HepG2 (cell line): ENCODE measurements around the gene TPRN. TPM values are rescaled to one million over a fixed set of nuclear protein-coding genes. Genes with fewer than 3 reads are reported as not detected.

ENCODE experiments used
- ATAC-seq: fragments of 200-7000 bp; cut with Tn5 transposase; 3 replicates; pipeline ENCODE4 v1.9.1; 2020; ENCODE audit warnings: mild to moderate bottlenecking, moderate library complexity
- BruUV-seq: library from RNA; stranded (reverse); fragments of 400-500 nt; replicated peaks from 2 replicates; lab custom pipeline; 2021; lab: Mats Ljungman, UMichigan
- CTCF ChIA-PET: fragments of 300-600 bp; formaldehyde crosslinking; extraction: SDS; loops from one replicate; lab custom pipeline; 2021; ENCODE audit warnings: low total read pairs, inconsistent platforms, low intra/inter-chr PET ratio; lab: Yijun Ruan, JAX
- POLR2A ChIA-PET: fragments of 350-600 bp; sonication (Branson Sonifier 250); formaldehyde crosslinking; loops from one replicate; lab custom pipeline; 2020; ENCODE audit warnings: antibody characterized with exemption, inconsistent platforms; lab: Yijun Ruan, JAX
- DNase-seq: peaks from one replicate; pipeline ENCODE4 v3.0.0-alpha.2; 2015; ENCODE audit warnings: low spot score
- FAIRE-seq: peaks from 3 replicates; lab custom pipeline; 2011; peaks lifted over from hg19 to GRCh38; lab: Jason Lieb, UNC
- H2AFZ ChIP-seq: one replicate; pipeline ENCODE4 v1.6.1; 2011; ENCODE audit warnings: low read length, inconsistent platforms
- H3K27ac ChIP-seq: fragments of 300-600 bp; 3 replicates; pipeline ENCODE4 v1.8.0; 2011; ENCODE audit warnings: mixed run types, mild to moderate bottlenecking, mixed read lengths, low read length, inconsistent platforms; ENCODE audit not compliant: insufficient read depth; ENCODE audit errors: extremely low read length
- H3K27me3 ChIP-seq, 2 experiments: fragments of 200-600 bp in 1 of 2; 2 replicates in 1 of 2; 3 replicates in 1 of 2; pipeline versions ENCODE4 v1.6.0 to v1.8.0; 2011; ENCODE audit warnings: low read length in 2 of 2, mild to moderate bottlenecking in 2 of 2, moderate library complexity in 2 of 2, inconsistent platforms in 1 of 2; ENCODE audit not compliant: insufficient read depth in 2 of 2, control insufficient read depth in 1 of 2
- H3K36me3 ChIP-seq, 2 experiments: fragments of 200-600 bp in 1 of 2; replicated peaks in 1 of 2; 2 replicates in 1 of 2; 3 replicates in 1 of 2; pipeline versions ENCODE4 v1.5.1 to v1.8.0; 2011; ENCODE audit warnings: low read length in 2 of 2, inconsistent platforms in 1 of 2; ENCODE audit not compliant: insufficient read depth in 2 of 2, control insufficient read depth in 1 of 2
- H3K4me1 ChIP-seq: 2 replicates; pipeline ENCODE4 v1.5.1; 2012; ENCODE audit warnings: low read length, inconsistent platforms; ENCODE audit not compliant: insufficient read depth
- H3K4me2 ChIP-seq: 2 replicates; pipeline ENCODE4 v1.6.0; 2011; ENCODE audit warnings: low read depth, low read length, inconsistent platforms
- H3K4me3 ChIP-seq, 3 experiments: fragments of 200-600 bp in 1 of 3; sonication (generic), shearing (Covaris generic) in 1 of 3; replicated peaks in 1 of 3; 2 replicates each; pipeline ENCODE4 v1.5.1; 2011 to 2016; ENCODE audit warnings: low read length in 3 of 3, inconsistent platforms in 2 of 3, low read depth in 2 of 3, mild to moderate bottlenecking in 2 of 3, control low read depth in 1 of 3, mixed read lengths in 1 of 3; ENCODE audit not compliant: insufficient read depth in 1 of 3
- H3K79me2 ChIP-seq: one replicate; pipeline ENCODE4 v1.6.1; 2011; ENCODE audit warnings: low read length, inconsistent platforms; ENCODE audit not compliant: insufficient read depth
- H3K9ac ChIP-seq: 2 replicates; pipeline ENCODE4 v1.6.0; 2011; ENCODE audit warnings: mild to moderate bottlenecking, low read depth, low read length, inconsistent platforms; ENCODE audit not compliant: insufficient read depth
- H3K9me3 ChIP-seq: 2 replicates; pipeline ENCODE4 v1.5.1; 2012; ENCODE audit warnings: mild to moderate bottlenecking, low read length
- H4K20me1 ChIP-seq: 2 replicates; pipeline ENCODE4 v1.6.0; 2011; ENCODE audit warnings: inconsistent platforms, mild to moderate bottlenecking, low read length, moderate library complexity; ENCODE audit not compliant: insufficient read depth
- AGO2 ChIP-seq: fragments of 200-400 bp; formaldehyde crosslinking; optimal IDR thresholded peaks from 2 replicates; pipeline ENCODE3; 2017; ENCODE audit warnings: mild to moderate bottlenecking, low read depth, low read length, moderate library complexity
- DMAP1 ChIP-seq: IDR thresholded peaks from 2 replicates; pipeline ENCODE4 v1.6.1; 2016
- GABPA ChIP-seq, 2 experiments: IDR thresholded peaks; 2 replicates each; pipeline ENCODE4 v1.6.1; 2011 to 2016; ENCODE audit warnings: low read depth in 2 of 2, low read length in 1 of 2, missing biosample characterization in 1 of 2, missing genetic modification characterization in 1 of 2
- GZF1 ChIP-seq: sonication (generic); formaldehyde crosslinking; IDR thresholded peaks from 2 replicates; pipeline ENCODE4 v1.5.1; 2020; ENCODE audit warnings: mild to moderate bottlenecking, missing genetic modification reagents
- NCOA1 ChIP-seq: sonication (generic); formaldehyde crosslinking; IDR thresholded peaks from 2 replicates; pipeline ENCODE4 v1.9.0; 2021; ENCODE audit warnings: missing genetic modification reagents
- RBFOX2 ChIP-seq: fragments of 200-400 bp; formaldehyde crosslinking; IDR thresholded peaks from 2 replicates; pipeline ENCODE4 v1.6.1; 2017; ENCODE audit warnings: low read depth, mild to moderate bottlenecking, low read length
- ZC3H4 ChIP-seq: sonication (generic); formaldehyde crosslinking; IDR thresholded peaks from 2 replicates; pipeline ENCODE4 v1.4.0; 2020; ENCODE audit warnings: missing genetic modification reagents, borderline replicate concordance
- ZNF292 ChIP-seq: sonication (generic); formaldehyde crosslinking; IDR thresholded peaks from 2 replicates; pipeline ENCODE4 v1.8.1; 2022; ENCODE audit warnings: mild to moderate bottlenecking, low read depth, missing genetic modification reagents, borderline replicate concordance
- ZNF354B ChIP-seq: sonication (generic); formaldehyde crosslinking; IDR thresholded peaks from 2 replicates; pipeline ENCODE4 v1.8.0; 2022; ENCODE audit warnings: mild to moderate bottlenecking, missing genetic modification reagents
- ZNF569 ChIP-seq: sonication (generic); formaldehyde crosslinking; IDR thresholded peaks from 2 replicates; pipeline ENCODE4 v1.5.0; 2020; ENCODE audit warnings: mild to moderate bottlenecking, missing genetic modification reagents, moderate library complexity, borderline replicate concordance
- ZNF619 ChIP-seq: sonication (generic); formaldehyde crosslinking; IDR thresholded peaks from 2 replicates; pipeline ENCODE4 v1.4.0; 2020; ENCODE audit warnings: mild to moderate bottlenecking, missing genetic modification reagents
- WGBS: methylation state at CpG from one replicate; pipeline ENCODE4 v1.1.6; 2017; ENCODE audit warnings: low lambda C conversion rate; 5-methylcytosine and 5-hydroxymethylcytosine counted together
- in situ Hi-C: cut with HindIII; loops from 2 replicates; pipeline ENCODE4 v1.10.0; 2017; ENCODE audit warnings: low pct_unique_long_range_greater_than_20kb; ENCODE audit not compliant: extremely low pct_ligation_motif_present
- intact Hi-C: fragments of 100-400 bp; cut with micrococcal nuclease; formaldehyde crosslinking; loops from one replicate; pipeline ENCODE4 v1.10.0; 2022; ENCODE audit not compliant: unreplicated experiment
- polyA plus RNA-seq, 8 experiments: library from polyadenylated mRNA; depleted of rRNA in 3 of 8; stranded (reverse) in 7 of 8; unstranded in 1 of 8; fragments of >200 nt; fragmentation: Illumina TruSeq in 4 of 8; extraction: Trizol in 4 of 8; gene quantifications; 2 replicates each; pipeline versions ENCODE4 v1.2.1 to v1.2.3, GENCODE V29; 2011 to 2016; ENCODE audit warnings: low read depth in 4 of 8, missing spikeins in 1 of 8, mixed read lengths in 1 of 8; ENCODE audit not compliant: insufficient read depth in 1 of 8
- total RNA-seq, 5 experiments: library from RNA; depleted of rRNA; stranded (reverse); fragments of >200 nt; fragmentation: Illumina TruSeq; extraction: Trizol; gene quantifications; 2 replicates each; pipeline ENCODE4 v1.2.3, GENCODE V29; 2016; ENCODE audit warnings: low read depth in 1 of 5
- TF ChIP-seq, protein P1 (sequence below): sonication (generic); formaldehyde crosslinking; conservative IDR thresholded peaks from 2 replicates; pipeline ENCODE4 v1.5.0; 2020; ENCODE audit warnings: missing genetic modification reagents
- TF ChIP-seq, protein P2 (sequence below): sonication (generic); formaldehyde crosslinking; IDR thresholded peaks from 2 replicates; pipeline ENCODE4 v1.4.0; 2020; ENCODE audit warnings: missing genetic modification reagents

Gene TPRN
- total and polyA plus RNA-seq, 2 of the 13 experiments (the other 11 are each of a cell fraction or from before 2014, with no cell fraction given), result 10.1 to 19.2 TPM

DNA sequence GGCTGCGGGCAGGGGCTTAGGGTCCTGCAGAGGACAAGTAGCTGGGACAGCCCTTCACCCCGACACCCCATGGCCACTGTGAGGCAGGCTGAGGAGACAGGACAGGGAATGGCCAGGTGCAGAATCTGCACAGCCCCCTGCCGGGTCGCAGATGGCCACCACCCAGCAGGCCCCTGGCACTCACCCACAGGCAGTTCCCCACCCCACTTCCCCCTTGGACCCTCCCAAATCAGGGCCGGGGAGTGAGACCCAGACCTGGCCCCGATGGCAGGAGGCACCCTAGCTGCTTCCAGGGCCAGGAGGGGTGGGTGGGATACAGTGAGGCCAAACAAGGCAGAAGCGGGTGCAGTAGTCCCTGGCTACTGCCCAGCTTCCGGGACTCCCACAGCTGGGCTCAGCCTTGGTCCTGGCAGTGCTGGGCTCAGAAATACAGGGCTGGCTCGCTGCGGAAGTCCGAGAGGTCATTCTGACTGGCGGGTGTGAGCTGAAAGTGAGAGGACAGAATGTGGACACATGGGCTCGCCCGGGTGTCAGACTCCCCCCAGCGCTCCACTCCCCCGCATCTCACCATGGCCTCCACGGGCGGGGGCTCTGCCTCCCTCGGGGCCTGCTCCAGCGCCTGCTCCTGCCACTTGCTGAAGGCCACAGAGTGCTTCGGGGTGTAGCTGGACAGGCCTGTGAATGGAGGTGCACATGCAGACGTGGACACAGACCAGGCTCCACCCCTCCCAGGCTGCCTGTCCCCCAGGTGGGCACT is 8.7 kb downstream of the TPRN start:
- H3K4me3 ChIP-seq, result no peak overlapping the region
- H3K4me2 ChIP-seq, result no peak overlapping the region
- 97% methylated on average over 12 of the region's 22 CpGs for WGBS
- BruUV-seq, result no TSS peak
- no peak for ATAC-seq
- H3K79me2 ChIP-seq, result peaks cover 43% of the 10 kb centered on the region
- H3K9ac ChIP-seq, result no peak overlapping the region
- no peak overlapping the region for H2AFZ ChIP-seq
- no peak for FAIRE-seq
- peaks cover 9 to 14% of the 10 kb centered on the region in 2 experiments; a peak in 3 of 5 replicates for H3K36me3 ChIP-seq
- intact Hi-C loops (no loop called here), in situ Hi-C loops (no loop called here)
- no peaks in the 10 kb centered on the region for H3K9me3 ChIP-seq
- H3K27me3 ChIP-seq, result no peaks in the 10 kb centered on the region
- DNase-seq, result no peak
- H3K27ac ChIP-seq, result no peak overlapping the region
- peaks cover 47% of the 10 kb centered on the region for H3K4me1 ChIP-seq
- ChIA-PET CTCF (no interaction called here), POLR2A (interaction anchor here (1.1 to 1.9 kb wide), 2 partner anchors 9 to 31 kb away, joined by 5 to 6 read pairs; partner anchors contain the start of gene TPRN)
- TF ChIP-seq, protein P1, sequence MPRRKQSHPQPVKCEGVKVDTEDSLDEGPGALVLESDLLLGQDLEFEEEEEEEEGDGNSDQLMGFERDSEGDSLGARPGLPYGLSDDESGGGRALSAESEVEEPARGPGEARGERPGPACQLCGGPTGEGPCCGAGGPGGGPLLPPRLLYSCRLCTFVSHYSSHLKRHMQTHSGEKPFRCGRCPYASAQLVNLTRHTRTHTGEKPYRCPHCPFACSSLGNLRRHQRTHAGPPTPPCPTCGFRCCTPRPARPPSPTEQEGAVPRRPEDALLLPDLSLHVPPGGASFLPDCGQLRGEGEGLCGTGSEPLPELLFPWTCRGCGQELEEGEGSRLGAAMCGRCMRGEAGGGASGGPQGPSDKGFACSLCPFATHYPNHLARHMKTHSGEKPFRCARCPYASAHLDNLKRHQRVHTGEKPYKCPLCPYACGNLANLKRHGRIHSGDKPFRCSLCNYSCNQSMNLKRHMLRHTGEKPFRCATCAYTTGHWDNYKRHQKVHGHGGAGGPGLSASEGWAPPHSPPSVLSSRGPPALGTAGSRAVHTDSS (CRISPR knock-in tag), result no peak
- TF ChIP-seq ZNF619 (CRISPR knock-in tag), result no peak
- TF ChIP-seq NCOA1 (CRISPR knock-in tag), result no peak
- TF ChIP-seq RBFOX2, result peak; percentile 57; the same call in 1 of the 2 replicates
- TF ChIP-seq GABPA (IDR thresholded peaks at IDR 0.05; ENCODE audit: low read depth, low read length), result no peak
- TF ChIP-seq GABPA (CRISPR knock-in tag; IDR thresholded peaks at IDR 0.05; ENCODE audit: low read depth), result no peak
- TF ChIP-seq ZNF292 (CRISPR knock-in tag), result no peak
- TF ChIP-seq DMAP1, result no peak
- TF ChIP-seq GZF1 (CRISPR knock-in tag), result no peak
- no peak for TF ChIP-seq ZNF354B (CRISPR knock-in tag)
- TF ChIP-seq, protein P2, sequence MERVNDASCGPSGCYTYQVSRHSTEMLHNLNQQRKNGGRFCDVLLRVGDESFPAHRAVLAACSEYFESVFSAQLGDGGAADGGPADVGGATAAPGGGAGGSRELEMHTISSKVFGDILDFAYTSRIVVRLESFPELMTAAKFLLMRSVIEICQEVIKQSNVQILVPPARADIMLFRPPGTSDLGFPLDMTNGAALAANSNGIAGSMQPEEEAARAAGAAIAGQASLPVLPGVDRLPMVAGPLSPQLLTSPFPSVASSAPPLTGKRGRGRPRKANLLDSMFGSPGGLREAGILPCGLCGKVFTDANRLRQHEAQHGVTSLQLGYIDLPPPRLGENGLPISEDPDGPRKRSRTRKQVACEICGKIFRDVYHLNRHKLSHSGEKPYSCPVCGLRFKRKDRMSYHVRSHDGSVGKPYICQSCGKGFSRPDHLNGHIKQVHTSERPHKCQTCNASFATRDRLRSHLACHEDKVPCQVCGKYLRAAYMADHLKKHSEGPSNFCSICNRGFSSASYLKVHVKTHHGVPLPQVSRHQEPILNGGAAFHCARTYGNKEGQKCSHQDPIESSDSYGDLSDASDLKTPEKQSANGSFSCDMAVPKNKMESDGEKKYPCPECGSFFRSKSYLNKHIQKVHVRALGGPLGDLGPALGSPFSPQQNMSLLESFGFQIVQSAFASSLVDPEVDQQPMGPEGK (CRISPR knock-in tag), result no peak
- TF ChIP-seq AGO2, result peak; percentile 69
- no peak for TF ChIP-seq ZNF569 (CRISPR knock-in tag)
- TF ChIP-seq ZC3H4 (CRISPR knock-in tag), result no peak
- no peaks in the 10 kb centered on the region for H4K20me1 ChIP-seq
